Ovary (tissue), 3 donors: Measurements from ENCODE around the gene TUBA4B.

Experiments
- CTCF ChIP-seq, 3 donors: fragments of 450-650 bp in 2 of 3; fragments of 200-600 bp in 1 of 3; IDR thresholded peaks; one replicate each; pipeline versions ENCODE4 v1.5.1 to v1.8.0; 2016 to 2022; ENCODE audit warnings: antibody characterized with exemption in 3 of 3, mild to moderate bottlenecking in 1 of 3
- EP300 ChIP-seq: sonication (generic); formaldehyde crosslinking; IDR thresholded peaks from one replicate; pipeline ENCODE4 v1.6.1; 2017; ENCODE audit warnings: antibody characterized with exemption
- POLR2A ChIP-seq: fragments of 450-650 bp; IDR thresholded peaks from one replicate; pipeline ENCODE4 v1.6.1; 2017; ENCODE audit warnings: antibody characterized with exemption, mild to moderate bottlenecking, moderate library complexity
- donor health status: DM: no; HTN: no; CAD: no.

- no peak for TF ChIP-seq POLR2A
- no peak for TF ChIP-seq CTCF (IDR thresholded peaks at IDR 0.05)
- no peak for TF ChIP-seq EP300
Measured at GRCh38 chr2:219282375-219282774, 29.3 kb downstream of the TUBA4B start.
